DND-41 (cell line): ENCODE measurements around the gene TINAG.

Experiments used
- ATAC-seq: fragments of 200-7000 bp; cut with Tn5 transposase; 3 replicates; pipeline ENCODE4 v1.9.1; 2021; ENCODE audit warnings: low read depth; ENCODE audit not compliant: insufficient read depth
- DNase-seq: peaks from one replicate; pipeline ENCODE4 v3.0.0-alpha.2; 2020
- H2AFZ ChIP-seq: 2 replicates; pipeline ENCODE4 v1.6.0; 2012; ENCODE audit warnings: low read depth, low read length
- H3K27ac ChIP-seq: 2 replicates; pipeline ENCODE4 v1.5.1; 2012; ENCODE audit warnings: low read length, inconsistent platforms
- H3K27me3 ChIP-seq: fragments of 200-600 bp; sonication (generic); 2 replicates; pipeline ENCODE4 v1.6.0; 2012; ENCODE audit warnings: low read length, mild to moderate bottlenecking, inconsistent platforms; ENCODE audit not compliant: insufficient read depth, poor library complexity
- H3K36me3 ChIP-seq: 2 replicates; pipeline ENCODE4 v1.5.1; 2012; ENCODE audit warnings: low read length, inconsistent platforms; ENCODE audit not compliant: insufficient read depth
- H3K4me1 ChIP-seq: 2 replicates; pipeline ENCODE4 v1.5.1; 2012; ENCODE audit warnings: mild to moderate bottlenecking, low read length; ENCODE audit not compliant: insufficient read depth
- H3K4me2 ChIP-seq: 2 replicates; pipeline ENCODE4 v1.6.0; 2012; ENCODE audit warnings: mild to moderate bottlenecking, moderate library complexity, low read length, inconsistent platforms; ENCODE audit not compliant: insufficient read depth
- H3K4me3 ChIP-seq, 2 experiments: fragments of 200-600 bp in 1 of 2; shearing (Covaris generic) in 1 of 2; 2 replicates each; pipeline ENCODE4 v1.5.1; 2012 to 2016; ENCODE audit warnings: inconsistent platforms in 2 of 2, low read length in 2 of 2, mild to moderate bottlenecking in 2 of 2, low read depth in 1 of 2, moderate library complexity in 1 of 2
- H3K79me2 ChIP-seq: 2 replicates; pipeline ENCODE4 v1.6.0; 2012; ENCODE audit warnings: low read length, inconsistent platforms; ENCODE audit not compliant: insufficient read depth
- H3K9ac ChIP-seq: 2 replicates; pipeline ENCODE4 v1.6.0; 2012; ENCODE audit warnings: low read depth, mild to moderate bottlenecking, inconsistent platforms, low read length, moderate library complexity
- H3K9me3 ChIP-seq: 2 replicates; pipeline ENCODE4 v1.5.1; 2012; ENCODE audit warnings: low read length, moderate library complexity, mild to moderate bottlenecking, inconsistent platforms; ENCODE audit not compliant: insufficient read depth, severe bottlenecking
- H4K20me1 ChIP-seq: 2 replicates; pipeline ENCODE4 v1.6.0; 2012; ENCODE audit warnings: low read length; ENCODE audit not compliant: insufficient read depth
- EZH2 ChIP-seq: IDR thresholded peaks from 3 replicates; pipeline ENCODE4 v1.6.1; 2012; ENCODE audit warnings: borderline replicate concordance, low read depth, mild to moderate bottlenecking, moderate library complexity, low read length, inconsistent platforms; ENCODE audit not compliant: severe bottlenecking
- TF ChIP-seq, protein P1 (sequence below): IDR thresholded peaks from 2 replicates; pipeline ENCODE4 v1.5.1; 2012; ENCODE audit warnings: borderline replicate concordance, low read length, moderate library complexity, mild to moderate bottlenecking; ENCODE audit not compliant: poor library complexity, severe bottlenecking; ENCODE audit errors: extremely low read depth

The TINAG gene, protein sequence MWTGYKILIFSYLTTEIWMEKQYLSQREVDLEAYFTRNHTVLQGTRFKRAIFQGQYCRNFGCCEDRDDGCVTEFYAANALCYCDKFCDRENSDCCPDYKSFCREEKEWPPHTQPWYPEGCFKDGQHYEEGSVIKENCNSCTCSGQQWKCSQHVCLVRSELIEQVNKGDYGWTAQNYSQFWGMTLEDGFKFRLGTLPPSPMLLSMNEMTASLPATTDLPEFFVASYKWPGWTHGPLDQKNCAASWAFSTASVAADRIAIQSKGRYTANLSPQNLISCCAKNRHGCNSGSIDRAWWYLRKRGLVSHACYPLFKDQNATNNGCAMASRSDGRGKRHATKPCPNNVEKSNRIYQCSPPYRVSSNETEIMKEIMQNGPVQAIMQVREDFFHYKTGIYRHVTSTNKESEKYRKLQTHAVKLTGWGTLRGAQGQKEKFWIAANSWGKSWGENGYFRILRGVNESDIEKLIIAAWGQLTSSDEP

DNA sequence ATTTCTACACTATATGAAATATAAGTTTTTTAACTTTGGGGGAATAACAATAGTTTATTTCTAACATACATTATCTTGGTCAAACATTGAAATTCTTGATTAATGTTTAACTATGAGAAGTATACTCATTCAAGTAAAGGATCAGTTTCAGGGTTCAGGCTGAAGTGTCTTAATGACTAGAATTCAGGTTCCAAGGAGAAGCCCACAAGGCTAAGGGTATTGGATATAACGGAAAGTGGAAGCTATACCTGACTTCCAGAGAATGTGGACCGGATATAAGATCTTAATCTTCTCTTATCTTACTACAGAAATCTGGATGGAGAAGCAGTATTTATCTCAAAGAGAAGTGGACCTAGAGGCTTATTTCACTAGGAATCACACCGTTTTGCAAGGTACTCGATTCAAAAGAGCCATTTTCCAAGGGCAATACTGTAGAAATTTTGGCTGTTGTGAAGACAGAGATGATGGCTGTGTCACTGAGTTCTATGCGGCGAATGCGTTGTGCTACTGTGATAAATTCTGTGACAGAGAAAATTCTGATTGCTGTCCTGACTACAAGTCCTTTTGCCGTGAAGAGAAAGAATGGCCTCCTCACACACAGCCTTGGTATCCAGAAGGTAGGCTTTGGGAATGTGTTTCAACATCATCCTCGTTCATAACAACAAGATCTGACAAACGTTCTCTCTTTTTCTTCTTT lies at the start of gene TINAG:
TINAG (plus strand) TSS at position 153 of the 697 bp plus-strand sequence; CDS start at position 263, 110 bp downstream.
- DNase-seq = no peak
- H3K4me2 ChIP-seq = no peak within 1 kb of the TSS
- H3K4me1 ChIP-seq = no peaks in the 10 kb centered on the region

DNA sequence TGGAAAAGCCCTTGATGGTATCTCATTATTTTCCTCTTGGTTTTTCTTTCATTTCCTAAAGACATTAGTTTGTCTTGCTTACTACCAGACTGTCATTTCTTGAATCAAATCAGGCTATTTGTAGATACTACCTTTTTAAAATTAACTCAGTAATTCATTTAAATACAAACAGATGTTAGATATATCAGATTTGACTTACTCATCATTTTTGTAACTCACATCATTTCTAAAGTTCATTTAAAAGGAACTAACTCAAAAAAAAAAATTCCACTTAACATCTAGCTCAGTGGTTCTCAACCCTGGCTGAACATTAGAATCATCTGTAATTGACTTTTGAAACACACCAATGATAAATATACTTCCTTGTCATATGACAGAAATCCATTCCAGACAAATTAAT lies 48.2 kb upstream of the TINAG start:
- H3K36me3 ChIP-seq = no peaks in the 10 kb centered on the region
- H3K9ac ChIP-seq = no peak overlapping the region
- H3K4me1 ChIP-seq = no peaks in the 10 kb centered on the region
- no peak overlapping the region for H2AFZ ChIP-seq
- TF ChIP-seq EZH2 = no peak
- TF ChIP-seq, protein P1, sequence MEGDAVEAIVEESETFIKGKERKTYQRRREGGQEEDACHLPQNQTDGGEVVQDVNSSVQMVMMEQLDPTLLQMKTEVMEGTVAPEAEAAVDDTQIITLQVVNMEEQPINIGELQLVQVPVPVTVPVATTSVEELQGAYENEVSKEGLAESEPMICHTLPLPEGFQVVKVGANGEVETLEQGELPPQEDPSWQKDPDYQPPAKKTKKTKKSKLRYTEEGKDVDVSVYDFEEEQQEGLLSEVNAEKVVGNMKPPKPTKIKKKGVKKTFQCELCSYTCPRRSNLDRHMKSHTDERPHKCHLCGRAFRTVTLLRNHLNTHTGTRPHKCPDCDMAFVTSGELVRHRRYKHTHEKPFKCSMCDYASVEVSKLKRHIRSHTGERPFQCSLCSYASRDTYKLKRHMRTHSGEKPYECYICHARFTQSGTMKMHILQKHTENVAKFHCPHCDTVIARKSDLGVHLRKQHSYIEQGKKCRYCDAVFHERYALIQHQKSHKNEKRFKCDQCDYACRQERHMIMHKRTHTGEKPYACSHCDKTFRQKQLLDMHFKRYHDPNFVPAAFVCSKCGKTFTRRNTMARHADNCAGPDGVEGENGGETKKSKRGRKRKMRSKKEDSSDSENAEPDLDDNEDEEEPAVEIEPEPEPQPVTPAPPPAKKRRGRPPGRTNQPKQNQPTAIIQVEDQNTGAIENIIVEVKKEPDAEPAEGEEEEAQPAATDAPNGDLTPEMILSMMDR = no peak
- H3K79me2 ChIP-seq = no peaks in the 10 kb centered on the region
- ATAC-seq = no peak
- no peak overlapping the region for H3K4me2 ChIP-seq
- H3K9me3 ChIP-seq = no peaks in the 10 kb centered on the region
- H4K20me1 ChIP-seq = no peaks in the 10 kb centered on the region
- H3K4me3 ChIP-seq = no peak overlapping the region
- no peaks in the 10 kb centered on the region for H3K27me3 ChIP-seq
- DNase-seq = no peak
- H3K27ac ChIP-seq = no peak overlapping the region

More for the DNA sequence above, at the start of gene TINAG:
- Histone ChIP-seq H3K27me3 (peaks cover 2% of the 10 kb centered on the region), H3K27ac (no peak within 1 kb of the TSS), H3K36me3 (no peaks in the 10 kb centered on the region), H2AFZ (no peak within 1 kb of the TSS), H4K20me1 (no peaks in the 10 kb centered on the region), H3K9ac (no peak within 1 kb of the TSS), H3K4me3 (no peak within 1 kb of the TSS), H3K9me3 (no peaks in the 10 kb centered on the region), H3K79me2 (no peaks in the 10 kb centered on the region)
- no peak for ATAC-seq
- TF ChIP-seq, protein P1 = no peak
- TF ChIP-seq EZH2 = no peak

DNA sequence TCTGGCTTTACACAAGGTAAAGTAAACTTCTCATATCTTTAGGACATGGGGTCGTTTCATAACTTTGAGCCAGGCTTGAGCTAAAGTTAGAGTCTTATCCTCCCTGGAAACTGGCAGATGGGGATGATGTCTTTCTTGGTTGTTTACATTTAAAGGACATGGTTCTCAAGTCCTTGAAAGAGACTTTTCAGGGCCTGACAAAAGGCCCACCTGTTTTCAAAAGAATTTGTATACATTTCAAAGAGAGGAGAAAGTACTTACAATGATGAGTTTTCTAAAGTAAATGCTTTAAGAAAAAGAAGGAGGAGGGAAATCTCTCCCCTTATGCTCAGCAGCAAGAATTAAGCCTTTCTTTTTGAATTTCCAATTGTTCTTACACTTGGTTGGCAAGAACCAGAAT lies 45.7 kb upstream of the TINAG start:
- Histone ChIP-seq H3K9me3 (no peaks in the 10 kb centered on the region), H3K27ac (no peak overlapping the region), H3K9ac (no peak overlapping the region), H3K4me2 (no peak overlapping the region), H3K79me2 (no peaks in the 10 kb centered on the region), H3K4me1 (no peaks in the 10 kb centered on the region), H3K27me3 (no peaks in the 10 kb centered on the region), H3K4me3 (no peak overlapping the region), H2AFZ (no peak overlapping the region), H4K20me1 (no peaks in the 10 kb centered on the region), H3K36me3 (no peaks in the 10 kb centered on the region)
- no peak for ATAC-seq
- no peak for TF ChIP-seq EZH2
- TF ChIP-seq, protein P1 = no peak
- DNase-seq = no peak
